Neural progenitor cell (in vitro differentiated cells): ENCODE results near the gene LYPLA2.

Experiments
- CTCF ChIP-seq: fragments of 200-600 bp; sonication (generic); IDR thresholded peaks from 2 replicates; pipeline ENCODE4 v1.5.1; 2017; ENCODE audit warnings: antibody characterized with exemption, mild to moderate bottlenecking
- EZH2phosphoT487 ChIP-seq: fragments of 200-600 bp; sonication (generic); IDR thresholded peaks from 2 replicates; pipeline ENCODE4 v1.6.1; 2017; ENCODE audit warnings: antibody characterized with exemption

GRCh38 chr1:23743287-23744152 is 47.4 kb upstream of the LYPLA2 start, which contains the start of gene ELOA:
- TF ChIP-seq CTCF: no peak
- TF ChIP-seq EZH2phosphoT487: no peak
